Panc1 (cell line): ENCODE results near the gene INHBB. TPM values are rescaled to one million over a fixed set of nuclear protein-coding genes. Genes with fewer than 3 reads are reported as not detected.

Experiments used
- ATAC-seq: fragments of 200-7000 bp; cut with Tn5 transposase; 2 replicates; pipeline ENCODE4 v1.9.1; 2020; ENCODE audit warnings: mild to moderate bottlenecking, moderate library complexity
- BruUV-seq: library from RNA; stranded (reverse); fragments of 400-500 nt; replicated peaks from 2 replicates; lab custom pipeline; 2021; lab: Mats Ljungman, UMichigan
- CTCF ChIA-PET: fragments of 300-600 bp; sonication (Branson Sonifier 250); formaldehyde crosslinking; loops from one replicate; lab custom pipeline; 2022; ENCODE audit warnings: antibody characterized with exemption; lab: Charles Lee
- POLR2A ChIA-PET: fragments of 300-600 bp; sonication (Branson Sonifier 250); formaldehyde crosslinking; loops from one replicate; lab custom pipeline; 2022; ENCODE audit warnings: antibody characterized with exemption; lab: Charles Lee
- DNase-seq: peaks from one replicate; pipeline ENCODE4 v3.0.0-alpha.2; 2010; ENCODE audit warnings: low read depth, low spot score
- H3K27ac ChIP-seq: 2 replicates; pipeline ENCODE4 v1.5.1; 2011; ENCODE audit warnings: mild to moderate bottlenecking, low read length, inconsistent platforms
- H3K27me3 ChIP-seq: fragments of 200-500 bp; sonication (Bioruptor generic); 2 replicates; pipeline ENCODE4 v1.6.0; 2014; ENCODE audit warnings: low read length, inconsistent platforms; ENCODE audit not compliant: control insufficient read depth, insufficient read depth
- H3K36me3 ChIP-seq: fragments of 200-500 bp; sonication (Bioruptor generic); 2 replicates; pipeline ENCODE4 v1.5.1; 2014; ENCODE audit warnings: inconsistent platforms, mild to moderate bottlenecking, low read length, moderate library complexity; ENCODE audit not compliant: control insufficient read depth, insufficient read depth
- H3K4me1 ChIP-seq: 2 replicates; pipeline ENCODE4 v1.5.1; 2011; ENCODE audit warnings: inconsistent platforms, mild to moderate bottlenecking, low read length, moderate library complexity; ENCODE audit not compliant: control insufficient read depth, insufficient read depth
- H3K4me3 ChIP-seq, 2 experiments: 2 replicates each; pipeline ENCODE4 v1.5.1; 2011 to 2012; ENCODE audit warnings: low read depth in 2 of 2, low read length in 2 of 2, mild to moderate bottlenecking in 2 of 2, inconsistent platforms in 1 of 2, moderate library complexity in 1 of 2
- H3K9me3 ChIP-seq: fragments of 200-500 bp; sonication (Bioruptor generic); 2 replicates; pipeline ENCODE4 v1.5.1; 2014; ENCODE audit warnings: low read depth, mild to moderate bottlenecking, inconsistent platforms, low read length, moderate library complexity; ENCODE audit not compliant: control insufficient read depth, insufficient read depth
- POLR2AphosphoS5 ChIP-seq: IDR thresholded peaks from 2 replicates; pipeline ENCODE4 v1.6.1; 2012; ENCODE audit warnings: mild to moderate bottlenecking, low read depth, low read length, moderate library complexity
- SIN3A ChIP-seq: IDR thresholded peaks from 2 replicates; pipeline ENCODE4 v1.6.1; 2012; ENCODE audit warnings: low read depth, mild to moderate bottlenecking, low read length, moderate library complexity, borderline replicate concordance; ENCODE audit not compliant: insufficient read depth
- TCF7L2 ChIP-seq: IDR thresholded peaks from 2 replicates; pipeline ENCODE4 v1.6.1; 2011; ENCODE audit warnings: mild to moderate bottlenecking, low read depth, low read length, inconsistent platforms
- in situ Hi-C: cut with HindIII; loops from 2 replicates; pipeline ENCODE4 v1.10.0; 2016; ENCODE audit warnings: low sequenced_read_pairs, low pct_unique_long_range_greater_than_20kb
- intact Hi-C: fragments of 100-400 bp; cut with micrococcal nuclease; formaldehyde crosslinking; loops from one replicate; pipeline ENCODE4 v1.10.0; 2022; ENCODE audit not compliant: unreplicated experiment
- total RNA-seq: library from RNA; stranded (reverse); gene quantifications from one replicate; pipeline ENCODE4 v1.2.1, GENCODE V29; 2021; ENCODE audit not compliant: unreplicated experiment
- TF ChIP-seq, protein P1 (sequence below), 2 experiments: IDR thresholded peaks; 2 replicates each; pipeline ENCODE4 v1.6.1; 2011 to 2012; ENCODE audit warnings: low read depth in 2 of 2, control low read depth in 1 of 2, low read length in 1 of 2, mild to moderate bottlenecking in 1 of 2, moderate library complexity in 1 of 2; ENCODE audit not compliant: insufficient read depth in 1 of 2
- TF ChIP-seq, protein P2 (sequence below): fragments of 450-650 bp; IDR thresholded peaks from 2 replicates; pipeline ENCODE4 v1.5.1; 2017; ENCODE audit warnings: mild to moderate bottlenecking

The INHBB gene
- total RNA-seq, 1 experiment from 2014 or later: 38.2 TPM

- POLR2A ChIA-PET: no interaction called here
- in situ Hi-C loops: no loop called here
- Histone ChIP-seq H3K4me1 (no peaks in the 10 kb centered on the region), H3K27me3 (no peaks in the 10 kb centered on the region), H3K4me3 (no peak overlapping the region), H3K36me3 (peaks cover 3% of the 10 kb centered on the region; the same call in 1 of the 2 replicates), H3K9me3 (no peaks in the 10 kb centered on the region), H3K27ac (no peak overlapping the region)
- CTCF ChIA-PET: no interaction called here
- no TSS peak for BruUV-seq
- no peak for ATAC-seq
- DNase-seq: no peak
- TF ChIP-seq, protein P1, sequence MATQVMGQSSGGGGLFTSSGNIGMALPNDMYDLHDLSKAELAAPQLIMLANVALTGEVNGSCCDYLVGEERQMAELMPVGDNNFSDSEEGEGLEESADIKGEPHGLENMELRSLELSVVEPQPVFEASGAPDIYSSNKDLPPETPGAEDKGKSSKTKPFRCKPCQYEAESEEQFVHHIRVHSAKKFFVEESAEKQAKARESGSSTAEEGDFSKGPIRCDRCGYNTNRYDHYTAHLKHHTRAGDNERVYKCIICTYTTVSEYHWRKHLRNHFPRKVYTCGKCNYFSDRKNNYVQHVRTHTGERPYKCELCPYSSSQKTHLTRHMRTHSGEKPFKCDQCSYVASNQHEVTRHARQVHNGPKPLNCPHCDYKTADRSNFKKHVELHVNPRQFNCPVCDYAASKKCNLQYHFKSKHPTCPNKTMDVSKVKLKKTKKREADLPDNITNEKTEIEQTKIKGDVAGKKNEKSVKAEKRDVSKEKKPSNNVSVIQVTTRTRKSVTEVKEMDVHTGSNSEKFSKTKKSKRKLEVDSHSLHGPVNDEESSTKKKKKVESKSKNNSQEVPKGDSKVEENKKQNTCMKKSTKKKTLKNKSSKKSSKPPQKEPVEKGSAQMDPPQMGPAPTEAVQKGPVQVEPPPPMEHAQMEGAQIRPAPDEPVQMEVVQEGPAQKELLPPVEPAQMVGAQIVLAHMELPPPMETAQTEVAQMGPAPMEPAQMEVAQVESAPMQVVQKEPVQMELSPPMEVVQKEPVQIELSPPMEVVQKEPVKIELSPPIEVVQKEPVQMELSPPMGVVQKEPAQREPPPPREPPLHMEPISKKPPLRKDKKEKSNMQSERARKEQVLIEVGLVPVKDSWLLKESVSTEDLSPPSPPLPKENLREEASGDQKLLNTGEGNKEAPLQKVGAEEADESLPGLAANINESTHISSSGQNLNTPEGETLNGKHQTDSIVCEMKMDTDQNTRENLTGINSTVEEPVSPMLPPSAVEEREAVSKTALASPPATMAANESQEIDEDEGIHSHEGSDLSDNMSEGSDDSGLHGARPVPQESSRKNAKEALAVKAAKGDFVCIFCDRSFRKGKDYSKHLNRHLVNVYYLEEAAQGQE (IDR thresholded peaks at IDR 0.05; ENCODE audit: insufficient read depth in 1 of 2, low read depth in 2 of 2, low read length in 1 of 2): no peak
- intact Hi-C loops: no loop called here
Measured at GRCh38 chr2:120299004-120299403, 46.9 kb upstream of the INHBB start.

GRCh38 chr2:120299561-120299960 lies 46.4 kb upstream of the INHBB start:
- intact Hi-C loops (no loop called here), in situ Hi-C loops (no loop called here)
- H3K4me3 ChIP-seq: no peak overlapping the region
- H3K4me1 ChIP-seq: no peaks in the 10 kb centered on the region
- ChIA-PET POLR2A (no interaction called here), CTCF (no interaction called here)
- H3K27me3 ChIP-seq: no peaks in the 10 kb centered on the region
- no peak for ATAC-seq
- peaks cover 2% of the 10 kb centered on the region; the same call in 1 of the 2 replicates for H3K36me3 ChIP-seq
- H3K27ac ChIP-seq: no peak overlapping the region
- BruUV-seq: no TSS peak
- no peak for DNase-seq
- TF ChIP-seq, protein P1 (IDR thresholded peaks at IDR 0.05; ENCODE audit: insufficient read depth in 1 of 2, low read depth in 2 of 2, low read length in 1 of 2): no peak
- no peak for TF ChIP-seq TCF7L2
- TF ChIP-seq SIN3A: no peak
- TF ChIP-seq, protein P2, sequence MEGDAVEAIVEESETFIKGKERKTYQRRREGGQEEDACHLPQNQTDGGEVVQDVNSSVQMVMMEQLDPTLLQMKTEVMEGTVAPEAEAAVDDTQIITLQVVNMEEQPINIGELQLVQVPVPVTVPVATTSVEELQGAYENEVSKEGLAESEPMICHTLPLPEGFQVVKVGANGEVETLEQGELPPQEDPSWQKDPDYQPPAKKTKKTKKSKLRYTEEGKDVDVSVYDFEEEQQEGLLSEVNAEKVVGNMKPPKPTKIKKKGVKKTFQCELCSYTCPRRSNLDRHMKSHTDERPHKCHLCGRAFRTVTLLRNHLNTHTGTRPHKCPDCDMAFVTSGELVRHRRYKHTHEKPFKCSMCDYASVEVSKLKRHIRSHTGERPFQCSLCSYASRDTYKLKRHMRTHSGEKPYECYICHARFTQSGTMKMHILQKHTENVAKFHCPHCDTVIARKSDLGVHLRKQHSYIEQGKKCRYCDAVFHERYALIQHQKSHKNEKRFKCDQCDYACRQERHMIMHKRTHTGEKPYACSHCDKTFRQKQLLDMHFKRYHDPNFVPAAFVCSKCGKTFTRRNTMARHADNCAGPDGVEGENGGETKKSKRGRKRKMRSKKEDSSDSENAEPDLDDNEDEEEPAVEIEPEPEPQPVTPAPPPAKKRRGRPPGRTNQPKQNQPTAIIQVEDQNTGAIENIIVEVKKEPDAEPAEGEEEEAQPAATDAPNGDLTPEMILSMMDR: no peak
- TF ChIP-seq POLR2AphosphoS5: no peak
- no peaks in the 10 kb centered on the region for H3K9me3 ChIP-seq
